Measurements from ENCODE around the gene MAOB.

Gene MAOB

GRCh38 chrX:43813898-43814297, 68.4 kb downstream of the MAOB start:
- TF ChIP-seq CTCF (IDR thresholded peaks at IDR 0.05; ENCODE audit: unreplicated experiment in 3 of 3): no peak
- H3K27me3 Mint-ChIP-seq (ENCODE audit: low read depth): no peaks in the 10 kb centered on the region
- no peak overlapping the region for H3K27ac Mint-ChIP-seq
- no peak overlapping the region for H3K4me3 Mint-ChIP-seq
- H3K4me1 Mint-ChIP-seq: peaks cover 7% of the 10 kb centered on the region
- no peaks in the 10 kb centered on the region for H3K36me3 Mint-ChIP-seq (ENCODE audit: low read depth)
- peaks cover 7% of the 10 kb centered on the region for H3K9me3 Mint-ChIP-seq

- Mint-ChIP-seq H3K4me1 (peaks cover 7% of the 10 kb centered on the region), H3K4me3 (no peak overlapping the region)
- no peak for TF ChIP-seq CTCF (IDR thresholded peaks at IDR 0.05; ENCODE audit: unreplicated experiment in 3 of 3)
These were observed 68.9 kb downstream of the MAOB start for GRCh38 chrX:43813319-43813718.

GRCh38 chrX:43809463-43809862, 72.8 kb downstream of the MAOB start:
- no peaks in the 10 kb centered on the region for H3K36me3 Mint-ChIP-seq (ENCODE audit: low read depth)
- peaks cover 12% of the 10 kb centered on the region for H3K4me1 Mint-ChIP-seq
- H3K4me3 Mint-ChIP-seq: no peak overlapping the region
- H3K27ac Mint-ChIP-seq: peak overlapping the region in 1 of 3 experiments; percentile 35
- no peak for TF ChIP-seq CTCF (IDR thresholded peaks at IDR 0.05; ENCODE audit: unreplicated experiment in 3 of 3)
- H3K9me3 Mint-ChIP-seq: peaks cover 6% of the 10 kb centered on the region
- no peaks in the 10 kb centered on the region for H3K27me3 Mint-ChIP-seq (ENCODE audit: low read depth)

More at GRCh38 chrX:43813319-43813718, 68.9 kb downstream of the MAOB start:
- Mint-ChIP-seq H3K27me3 (ENCODE audit: low read depth) (no peaks in the 10 kb centered on the region), H3K27ac (no peak overlapping the region), H3K9me3 (peaks cover 7% of the 10 kb centered on the region), H3K36me3 (ENCODE audit: low read depth) (no peaks in the 10 kb centered on the region)

GRCh38 chrX:43808231-43808630, 74.0 kb downstream of the MAOB start:
- Mint-ChIP-seq H3K27me3 (ENCODE audit: low read depth) (no peaks in the 10 kb centered on the region), H3K36me3 (ENCODE audit: low read depth) (no peaks in the 10 kb centered on the region), H3K27ac (no peak overlapping the region), H3K4me3 (no peak overlapping the region), H3K9me3 (peaks cover 3% of the 10 kb centered on the region), H3K4me1 (peaks cover 12% of the 10 kb centered on the region)
- no peak for TF ChIP-seq CTCF (IDR thresholded peaks at IDR 0.05; ENCODE audit: unreplicated experiment in 3 of 3)

GRCh38 chrX:43805579-43805978, 76.7 kb downstream of the MAOB start:
- Mint-ChIP-seq H3K4me1 (peaks cover 12% of the 10 kb centered on the region), H3K27me3 (ENCODE audit: low read depth) (no peaks in the 10 kb centered on the region), H3K9me3 (peaks cover 3% of the 10 kb centered on the region), H3K4me3 (no peak overlapping the region), H3K27ac (peak overlapping the region in 1 of 3 experiments; percentile 35), H3K36me3 (ENCODE audit: low read depth) (no peaks in the 10 kb centered on the region)
- TF ChIP-seq CTCF (IDR thresholded peaks at IDR 0.05; ENCODE audit: unreplicated experiment in 3 of 3): no peak

- Mint-ChIP-seq H3K4me3 (no peak overlapping the region), H3K27me3 (ENCODE audit: low read depth) (no peaks in the 10 kb centered on the region), H3K36me3 (ENCODE audit: low read depth) (no peaks in the 10 kb centered on the region), H3K9me3 (peaks cover 3% of the 10 kb centered on the region), H3K27ac (no peak overlapping the region), H3K4me1 (peaks cover 6% of the 10 kb centered on the region)
- no peak for TF ChIP-seq CTCF (IDR thresholded peaks at IDR 0.05; ENCODE audit: unreplicated experiment in 3 of 3)
These were observed 78.2 kb downstream of the MAOB start for GRCh38 chrX:43804021-43804420.

Data from nephron (organoid).